IMR-90 (cell line): ENCODE data around the gene ATP4B. TPM values are rescaled to one million over a fixed set of nuclear protein-coding genes. Genes with fewer than 3 reads are reported as not detected.

Source experiments
- ATAC-seq: fragments of 200-7000 bp; cut with Tn5 transposase; 2 replicates; pipeline ENCODE4 v1.9.1; 2020; ENCODE audit warnings: low read depth, mild to moderate bottlenecking, moderate library complexity
- BruUV-seq: library from RNA; stranded (reverse); fragments of 400-500 nt; replicated peaks from 2 replicates; lab custom pipeline; 2021; lab: Mats Ljungman, UMichigan
- CTCF ChIA-PET: fragments of 300-600 bp; formaldehyde crosslinking; extraction: SDS; loops from one replicate; lab custom pipeline; 2021; ENCODE audit warnings: antibody characterized with exemption; lab: Yijun Ruan, JAX
- POLR2A ChIA-PET: fragments of 300-600 bp; sonication (Branson Sonifier 250); formaldehyde crosslinking; loops from one replicate; lab custom pipeline; 2022; ENCODE audit warnings: antibody characterized with exemption; ENCODE audit not compliant: unreplicated experiment; lab: Charles Lee
- DNase-seq: peaks from one replicate; pipeline ENCODE4 v3.0.0; 2013
- H2AFZ ChIP-seq: replicated peaks from 2 replicates; pipeline ENCODE3; 2013; ENCODE audit warnings: low read length, mild to moderate bottlenecking; ENCODE audit not compliant: poor library complexity
- H2AK5ac ChIP-seq: 2 replicates; pipeline ENCODE4 v1.6.1; 2013; ENCODE audit warnings: low read depth, low read length, inconsistent platforms
- H2AK9ac ChIP-seq: replicated peaks from 2 replicates; pipeline ENCODE3; 2013; ENCODE audit warnings: mild to moderate bottlenecking, low read depth, low read length, moderate library complexity; ENCODE audit not compliant: poor library complexity
- H2BK120ac ChIP-seq: 2 replicates; pipeline ENCODE4 v1.6.1; 2013; ENCODE audit warnings: low read depth, low read length, inconsistent platforms
- H2BK15ac ChIP-seq: 3 replicates; pipeline ENCODE4 v1.6.1; 2013; ENCODE audit warnings: low read depth, low read length, inconsistent platforms
- H2BK20ac ChIP-seq: 2 replicates; pipeline ENCODE4 v1.6.1; 2013; ENCODE audit warnings: low read depth, mild to moderate bottlenecking, inconsistent platforms, low read length, moderate library complexity
- H2BK5ac ChIP-seq: 2 replicates; pipeline ENCODE4 v1.6.1; 2013; ENCODE audit warnings: mild to moderate bottlenecking, low read depth, low read length, inconsistent platforms; ENCODE audit not compliant: poor library complexity, severe bottlenecking
- H3K14ac ChIP-seq: replicated peaks from 2 replicates; pipeline ENCODE4 v1.6.1; 2013; ENCODE audit warnings: low read depth, low read length, inconsistent platforms
- H3K18ac ChIP-seq: 2 replicates; pipeline ENCODE4 v1.6.1; 2013; ENCODE audit warnings: low read depth, low read length, control low read depth
- H3K23ac ChIP-seq: 2 replicates; pipeline ENCODE4 v1.6.1; 2013; ENCODE audit warnings: low read depth, low read length, inconsistent platforms
- H3K27ac ChIP-seq: 2 replicates; pipeline ENCODE4 v1.5.1; 2013; ENCODE audit warnings: mild to moderate bottlenecking, control low read depth, low read length; ENCODE audit not compliant: insufficient read depth
- H3K27me3 ChIP-seq: 2 replicates; pipeline ENCODE4 v1.6.1; 2013; ENCODE audit warnings: low read length; ENCODE audit not compliant: control insufficient read depth, insufficient read depth
- H3K36me3 ChIP-seq: 2 replicates; pipeline ENCODE4 v1.6.1; 2013; ENCODE audit warnings: low read length, mixed read lengths; ENCODE audit not compliant: control insufficient read depth, insufficient read depth
- H3K4ac ChIP-seq: 2 replicates; pipeline ENCODE4 v1.6.1; 2013; ENCODE audit warnings: low read depth, low read length, inconsistent platforms
- H3K4me1 ChIP-seq: 2 replicates; pipeline ENCODE4 v1.6.1; 2013; ENCODE audit warnings: low read length, mixed read lengths; ENCODE audit not compliant: control insufficient read depth, insufficient read depth
- H3K4me2 ChIP-seq: 2 replicates; pipeline ENCODE4 v1.6.1; 2013; ENCODE audit warnings: low read depth, mild to moderate bottlenecking, control low read depth, low read length, moderate library complexity
- H3K4me3 ChIP-seq: 2 replicates; pipeline ENCODE4 v1.5.1; 2013; ENCODE audit warnings: low read depth, mild to moderate bottlenecking, control low read depth, low read length, moderate library complexity; ENCODE audit not compliant: insufficient read depth
- H3K56ac ChIP-seq: 2 replicates; pipeline ENCODE4 v1.6.1; 2013; ENCODE audit warnings: low read length, inconsistent platforms; ENCODE audit not compliant: insufficient read depth; ENCODE audit errors: extremely low read depth
- H3K79me1 ChIP-seq, 2 experiments: 2 replicates each; pipeline ENCODE4 v1.6.1; 2013; ENCODE audit warnings: low read length in 2 of 2, inconsistent platforms in 1 of 2, low read depth in 1 of 2
- H3K9ac ChIP-seq: 2 replicates; pipeline ENCODE4 v1.6.1; 2013; ENCODE audit warnings: low read depth, low read length, control low read depth
- H3K9me1 ChIP-seq: 2 replicates; pipeline ENCODE4 v1.6.1; 2013; ENCODE audit warnings: low read length, inconsistent platforms; ENCODE audit not compliant: insufficient read depth
- H3K9me3 ChIP-seq: 2 replicates; pipeline ENCODE4 v1.6.1; 2013; ENCODE audit warnings: low read length; ENCODE audit not compliant: control insufficient read depth, insufficient read depth
- H4K20me1 ChIP-seq: 2 replicates; pipeline ENCODE4 v1.6.1; 2013; ENCODE audit warnings: low read length, inconsistent platforms; ENCODE audit not compliant: insufficient read depth
- H4K5ac ChIP-seq: 2 replicates; pipeline ENCODE4 v1.6.1; 2013; ENCODE audit warnings: mild to moderate bottlenecking, low read depth, low read length, control low read depth
- H4K8ac ChIP-seq, 2 experiments: 2 replicates each; pipeline ENCODE4 v1.6.1; 2013; ENCODE audit warnings: low read depth in 2 of 2, low read length in 2 of 2, control low read depth in 1 of 2, inconsistent platforms in 1 of 2
- H4K91ac ChIP-seq: 2 replicates; pipeline ENCODE4 v1.6.1; 2013; ENCODE audit warnings: low read depth, low read length, inconsistent platforms; ENCODE audit not compliant: insufficient read depth
- BHLHE40 ChIP-seq: fragments of 150-350 bp; IDR thresholded peaks from 2 replicates; pipeline ENCODE4 v1.6.1; 2016; ENCODE audit warnings: mild to moderate bottlenecking, low read depth, low read length
- CEBPB ChIP-seq: IDR thresholded peaks from 2 replicates; pipeline ENCODE4 v1.6.1; 2012; ENCODE audit warnings: low read depth, low read length, improper control_type of control experiment
- CHD1 ChIP-seq: IDR thresholded peaks from 2 replicates; pipeline ENCODE4 v1.6.1; 2012; ENCODE audit warnings: low read depth, low read length, improper control_type of control experiment
- FOS ChIP-seq: fragments of 150-350 bp; IDR thresholded peaks from 2 replicates; pipeline ENCODE4 v1.6.1; 2016; ENCODE audit warnings: low read depth, low read length
- MAFK ChIP-seq: IDR thresholded peaks from 2 replicates; pipeline ENCODE4 v1.6.1; 2012; ENCODE audit warnings: low read depth, low read length, improper control_type of control experiment
- MXI1 ChIP-seq: IDR thresholded peaks from 2 replicates; pipeline ENCODE4 v1.6.1; 2012; ENCODE audit warnings: low read depth, mild to moderate bottlenecking, low read length, moderate library complexity, borderline replicate concordance
- NFE2L2 ChIP-seq: fragments of 150-350 bp; IDR thresholded peaks from 2 replicates; pipeline ENCODE4 v1.6.1; 2016; ENCODE audit warnings: low read depth, mild to moderate bottlenecking, low read length
- POLR2A ChIP-seq: IDR thresholded peaks from 2 replicates; pipeline ENCODE4 v1.6.1; 2012; ENCODE audit warnings: mild to moderate bottlenecking, low read depth, low read length
- RAD21 ChIP-seq: IDR thresholded peaks from 2 replicates; pipeline ENCODE4 v1.6.1; 2012; ENCODE audit warnings: low read length, improper control_type of control experiment
- RCOR1 ChIP-seq: IDR thresholded peaks from 2 replicates; pipeline ENCODE4 v1.6.1; 2012; ENCODE audit warnings: mild to moderate bottlenecking, low read length, improper control_type of control experiment; ENCODE audit not compliant: insufficient replicate concordance
- RFX5 ChIP-seq: IDR thresholded peaks from 2 replicates; pipeline ENCODE4 v1.8.0; 2012; ENCODE audit warnings: low read depth, mild to moderate bottlenecking, low read length, moderate library complexity
- SMC3 ChIP-seq: fragments of 150-350 bp; IDR thresholded peaks from 2 replicates; pipeline ENCODE4 v1.6.1; 2016; ENCODE audit warnings: low read depth, mild to moderate bottlenecking, antibody characterized with exemption, low read length, moderate library complexity
- WGBS, 2 experiments: methylation state at CpG; one replicate each; pipeline versions ENCODE4 v1.1.5 to v1.1.7; 2013; ENCODE audit warnings: missing lambda C conversion rate in 2 of 2; ENCODE audit not compliant: insufficient read length in 1 of 2; ENCODE audit errors: extremely low coverage in 2 of 2; 5-methylcytosine and 5-hydroxymethylcytosine counted together
- dilution Hi-C: fragments of 300-500 bp; cut with HindIII; formaldehyde crosslinking; loops from one replicate; pipeline ENCODE4 v1.14.3; 2018; ENCODE audit warnings: low sequenced_read_pairs; ENCODE audit not compliant: unreplicated experiment
- in situ Hi-C: fragments of 300-500 bp; cut with MboI; formaldehyde crosslinking; loops from 3 replicates; pipeline ENCODE4 v1.14.3; 2019; ENCODE audit warnings: low sequenced_read_pairs, inconsistent platforms, mixed read lengths
- intact Hi-C: fragments of 100-400 bp; cut with micrococcal nuclease; formaldehyde crosslinking; loops from 2 replicates; pipeline ENCODE4 v1.10.0; 2022
- polyA plus RNA-seq, 3 experiments: library from polyadenylated mRNA; depleted of rRNA; stranded (reverse); fragments of >200 nt; gene quantifications; 2 replicates each; pipeline ENCODE4 v1.2.3, GENCODE V29; 2012; ENCODE audit warnings: low replicate concordance in 1 of 3
- total RNA-seq: library from RNA; depleted of rRNA; stranded (reverse); fragments of >200 nt; gene quantifications from 2 replicates; pipeline ENCODE4 v1.2.3, GENCODE V29; 2012
- TF ChIP-seq, protein P1 (sequence below): conservative IDR thresholded peaks from 2 replicates; pipeline ENCODE4 v1.5.1; 2012; ENCODE audit warnings: mild to moderate bottlenecking, low read depth, low read length, improper control_type of control experiment
- TF ChIP-seq, protein P2 (sequence below): fragments of 150-350 bp; IDR thresholded peaks from 2 replicates; pipeline ENCODE4 v1.6.1; 2017; ENCODE audit warnings: mild to moderate bottlenecking, antibody characterized with exemption, low read length, low read depth
- TF ChIP-seq, protein P3 (sequence below): fragments of 150-350 bp; IDR thresholded peaks from 2 replicates; pipeline ENCODE4 v1.6.1; 2016; ENCODE audit warnings: low read depth, mild to moderate bottlenecking, low read length, moderate library complexity, borderline replicate concordance

ATP4B gene
- total and polyA plus RNA-seq, 2 of the 4 experiments (the other 2 are of a cell fraction): not detected

DNA sequence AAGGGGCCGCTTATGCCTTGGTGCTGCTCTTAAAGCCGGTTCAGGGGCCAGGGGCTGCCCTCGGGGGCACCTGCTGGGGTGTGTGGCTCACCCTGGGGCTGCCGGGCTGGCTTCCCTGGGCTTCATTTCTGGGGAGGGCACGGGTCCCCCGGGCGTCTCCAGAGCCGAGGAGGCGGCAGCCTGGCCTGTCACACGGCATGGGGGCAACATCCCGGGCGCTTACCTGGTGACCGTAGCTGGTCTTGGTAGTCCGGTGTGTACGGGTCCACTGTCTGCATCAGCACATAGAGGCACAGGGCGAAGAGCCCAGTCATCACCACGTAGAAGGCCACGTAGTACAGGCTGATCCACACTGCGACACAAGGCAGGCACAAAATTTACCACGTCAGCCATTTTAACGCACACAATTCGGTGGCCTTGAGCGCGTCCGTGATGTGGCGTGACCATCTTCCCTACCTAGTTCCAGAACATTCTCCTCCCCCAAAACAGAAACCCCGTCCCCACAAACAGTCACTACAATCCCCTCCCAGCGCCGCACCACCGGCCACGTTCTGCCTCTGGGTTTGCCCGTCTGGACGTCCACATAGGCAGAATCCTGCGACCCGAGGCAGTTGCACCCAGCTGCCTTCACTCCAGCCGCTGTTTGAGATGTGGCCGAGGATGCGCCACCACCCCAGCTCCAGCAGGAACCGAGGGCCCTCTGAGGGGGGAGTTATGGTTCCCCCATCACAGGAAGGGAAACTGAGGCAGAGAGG is 3.2 kb downstream of the ATP4B start:
- WGBS, 2 experiments: 90% methylated on average over 14 of the region's 39 CpGs; no CpG with 5 or more reads in 1 of the 2 experiments
- no TSS peak for BruUV-seq
- Histone ChIP-seq H3K9ac (no peak overlapping the region), H3K18ac (no peak overlapping the region), H3K27me3 (peaks cover 3% of the 10 kb centered on the region; the same call in 1 of the 2 replicates), H2AFZ (peak overlapping the region; percentile 41), H3K4me2 (no peak overlapping the region), H2BK5ac (no peak overlapping the region), H2AK5ac (no peak overlapping the region), H4K8ac (no peak overlapping the region), H3K4ac (no peak overlapping the region), H2BK20ac (no peak overlapping the region), H3K9me3 (no peaks in the 10 kb centered on the region), H3K56ac (no peak overlapping the region), H3K23ac (no peak overlapping the region), H2AK9ac (no peak overlapping the region), H3K14ac (no peak overlapping the region), H4K91ac (no peak overlapping the region), H3K4me1 (peaks cover 2% of the 10 kb centered on the region; the same call in 1 of the 2 replicates), H4K5ac (no peak overlapping the region), H2BK15ac (no peak overlapping the region), H3K79me1 (no peaks in the 10 kb centered on the region), H3K36me3 (no peaks in the 10 kb centered on the region), H3K27ac (no peak overlapping the region), H3K9me1 (no peaks in the 10 kb centered on the region), H4K20me1 (no peaks in the 10 kb centered on the region; the same call in 1 of the 2 replicates), H3K4me3 (no peak overlapping the region), H2BK120ac (no peak overlapping the region)
- POLR2A ChIA-PET: no interaction called here
- CTCF ChIA-PET: no interaction called here
- intact Hi-C loops: no loop called here
- dilution Hi-C loops: no loop called here
- no peak for DNase-seq
- ATAC-seq: no peak
- in situ Hi-C loops: no loop called here
- no peak for TF ChIP-seq MXI1
- TF ChIP-seq RAD21: no peak
- TF ChIP-seq NFE2L2: no peak
- TF ChIP-seq, protein P1, sequence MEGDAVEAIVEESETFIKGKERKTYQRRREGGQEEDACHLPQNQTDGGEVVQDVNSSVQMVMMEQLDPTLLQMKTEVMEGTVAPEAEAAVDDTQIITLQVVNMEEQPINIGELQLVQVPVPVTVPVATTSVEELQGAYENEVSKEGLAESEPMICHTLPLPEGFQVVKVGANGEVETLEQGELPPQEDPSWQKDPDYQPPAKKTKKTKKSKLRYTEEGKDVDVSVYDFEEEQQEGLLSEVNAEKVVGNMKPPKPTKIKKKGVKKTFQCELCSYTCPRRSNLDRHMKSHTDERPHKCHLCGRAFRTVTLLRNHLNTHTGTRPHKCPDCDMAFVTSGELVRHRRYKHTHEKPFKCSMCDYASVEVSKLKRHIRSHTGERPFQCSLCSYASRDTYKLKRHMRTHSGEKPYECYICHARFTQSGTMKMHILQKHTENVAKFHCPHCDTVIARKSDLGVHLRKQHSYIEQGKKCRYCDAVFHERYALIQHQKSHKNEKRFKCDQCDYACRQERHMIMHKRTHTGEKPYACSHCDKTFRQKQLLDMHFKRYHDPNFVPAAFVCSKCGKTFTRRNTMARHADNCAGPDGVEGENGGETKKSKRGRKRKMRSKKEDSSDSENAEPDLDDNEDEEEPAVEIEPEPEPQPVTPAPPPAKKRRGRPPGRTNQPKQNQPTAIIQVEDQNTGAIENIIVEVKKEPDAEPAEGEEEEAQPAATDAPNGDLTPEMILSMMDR: no peak
- TF ChIP-seq SMC3: no peak
- TF ChIP-seq, protein P2, sequence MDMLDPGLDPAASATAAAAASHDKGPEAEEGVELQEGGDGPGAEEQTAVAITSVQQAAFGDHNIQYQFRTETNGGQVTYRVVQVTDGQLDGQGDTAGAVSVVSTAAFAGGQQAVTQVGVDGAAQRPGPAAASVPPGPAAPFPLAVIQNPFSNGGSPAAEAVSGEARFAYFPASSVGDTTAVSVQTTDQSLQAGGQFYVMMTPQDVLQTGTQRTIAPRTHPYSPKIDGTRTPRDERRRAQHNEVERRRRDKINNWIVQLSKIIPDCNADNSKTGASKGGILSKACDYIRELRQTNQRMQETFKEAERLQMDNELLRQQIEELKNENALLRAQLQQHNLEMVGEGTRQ: no peak
- no peak for TF ChIP-seq CHD1
- TF ChIP-seq, protein P3, sequence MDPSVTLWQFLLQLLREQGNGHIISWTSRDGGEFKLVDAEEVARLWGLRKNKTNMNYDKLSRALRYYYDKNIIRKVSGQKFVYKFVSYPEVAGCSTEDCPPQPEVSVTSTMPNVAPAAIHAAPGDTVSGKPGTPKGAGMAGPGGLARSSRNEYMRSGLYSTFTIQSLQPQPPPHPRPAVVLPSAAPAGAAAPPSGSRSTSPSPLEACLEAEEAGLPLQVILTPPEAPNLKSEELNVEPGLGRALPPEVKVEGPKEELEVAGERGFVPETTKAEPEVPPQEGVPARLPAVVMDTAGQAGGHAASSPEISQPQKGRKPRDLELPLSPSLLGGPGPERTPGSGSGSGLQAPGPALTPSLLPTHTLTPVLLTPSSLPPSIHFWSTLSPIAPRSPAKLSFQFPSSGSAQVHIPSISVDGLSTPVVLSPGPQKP: no peak
- TF ChIP-seq MAFK: no peak
- no peak for TF ChIP-seq BHLHE40
- TF ChIP-seq RCOR1: no peak
- TF ChIP-seq RFX5: no peak
- TF ChIP-seq FOS: no peak
- TF ChIP-seq POLR2A: no peak
- TF ChIP-seq CEBPB: no peak
